MM.1S (cell line): ENCODE measurements around the gene ARRB2.

ENCODE experiments used
- EZH2phosphoT487 ChIP-seq: fragments of 300-600 bp; sonication (generic); IDR thresholded peaks from 2 replicates; pipeline ENCODE4 v1.6.1; 2018; ENCODE audit warnings: antibody characterized with exemption, low read length
- TF ChIP-seq, protein P1 (sequence below): fragments of 300-600 bp; sonication (generic); IDR thresholded peaks from 2 replicates; pipeline ENCODE4 v1.5.1; 2016; ENCODE audit warnings: antibody characterized with exemption, low read length, mixed read lengths

DNA sequence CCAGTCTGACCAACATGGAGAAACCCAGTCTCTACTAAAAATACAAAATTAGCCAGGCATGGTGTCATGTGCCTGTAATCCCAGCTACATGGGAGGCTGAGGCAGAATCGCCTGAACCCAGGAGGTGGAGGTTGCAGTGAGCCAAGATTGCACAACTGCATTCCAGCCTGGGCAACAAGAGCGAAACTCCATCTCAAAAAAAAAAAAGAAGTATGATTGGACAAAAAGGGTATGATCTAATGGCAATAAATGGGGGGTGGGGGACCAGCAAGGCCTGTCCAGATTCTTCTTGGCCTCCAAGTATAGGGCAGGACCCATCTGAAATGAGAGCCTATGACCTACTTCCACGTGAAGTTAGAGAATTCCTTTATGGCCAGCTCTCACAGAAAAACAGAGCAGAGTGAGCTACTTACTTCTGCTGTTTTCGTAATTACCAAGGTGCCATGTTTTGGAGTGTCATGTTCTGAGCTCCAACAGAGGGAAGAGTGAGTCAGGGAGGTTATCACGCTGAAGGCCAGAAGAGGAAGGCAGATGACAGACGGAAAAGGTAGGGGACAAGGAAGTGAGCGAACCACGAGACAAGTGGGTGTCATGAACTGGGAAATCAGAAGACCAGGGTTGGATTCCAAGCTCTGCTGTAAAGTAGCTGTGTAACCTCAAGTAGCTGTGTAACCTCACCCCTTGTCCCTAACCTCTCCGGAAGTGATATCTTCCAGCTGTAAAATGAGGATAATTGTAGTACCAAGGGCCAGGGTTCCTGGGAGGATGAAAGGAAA is 25.6 kb downstream of the ARRB2 start:
- TF ChIP-seq, protein P1, sequence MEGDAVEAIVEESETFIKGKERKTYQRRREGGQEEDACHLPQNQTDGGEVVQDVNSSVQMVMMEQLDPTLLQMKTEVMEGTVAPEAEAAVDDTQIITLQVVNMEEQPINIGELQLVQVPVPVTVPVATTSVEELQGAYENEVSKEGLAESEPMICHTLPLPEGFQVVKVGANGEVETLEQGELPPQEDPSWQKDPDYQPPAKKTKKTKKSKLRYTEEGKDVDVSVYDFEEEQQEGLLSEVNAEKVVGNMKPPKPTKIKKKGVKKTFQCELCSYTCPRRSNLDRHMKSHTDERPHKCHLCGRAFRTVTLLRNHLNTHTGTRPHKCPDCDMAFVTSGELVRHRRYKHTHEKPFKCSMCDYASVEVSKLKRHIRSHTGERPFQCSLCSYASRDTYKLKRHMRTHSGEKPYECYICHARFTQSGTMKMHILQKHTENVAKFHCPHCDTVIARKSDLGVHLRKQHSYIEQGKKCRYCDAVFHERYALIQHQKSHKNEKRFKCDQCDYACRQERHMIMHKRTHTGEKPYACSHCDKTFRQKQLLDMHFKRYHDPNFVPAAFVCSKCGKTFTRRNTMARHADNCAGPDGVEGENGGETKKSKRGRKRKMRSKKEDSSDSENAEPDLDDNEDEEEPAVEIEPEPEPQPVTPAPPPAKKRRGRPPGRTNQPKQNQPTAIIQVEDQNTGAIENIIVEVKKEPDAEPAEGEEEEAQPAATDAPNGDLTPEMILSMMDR = no peak
- no peak for TF ChIP-seq EZH2phosphoT487
